HepG2 (cell line): ENCODE results near the gene OSCP1. TPM values are rescaled to one million over a fixed set of nuclear protein-coding genes. Genes with fewer than 3 reads are reported as not detected.
A peak's percentile ranks its signal among the peaks of the same experiment; 100 is the strongest.

Experiments used
- CCDC6 ChIP-seq: sonication (generic); formaldehyde crosslinking; IDR thresholded peaks from 2 replicates; pipeline ENCODE4 v1.8.1; 2022; ENCODE audit warnings: mild to moderate bottlenecking, missing genetic modification reagents, moderate library complexity
- CREB1 ChIP-seq, 2 experiments: fragments of 450-650 bp in 1 of 2; IDR thresholded peaks; 2 replicates each; pipeline ENCODE4 v1.6.1; 2016 to 2017; ENCODE audit warnings: control low read depth in 1 of 2, mild to moderate bottlenecking in 1 of 2, missing compliant biosample characterization in 1 of 2, missing genetic modification characterization in 1 of 2
- DPF2 ChIP-seq: sonication (generic); formaldehyde crosslinking; IDR thresholded peaks from 2 replicates; pipeline ENCODE4 v1.4.0; 2020; ENCODE audit warnings: mild to moderate bottlenecking, low read depth, missing genetic modification reagents, borderline replicate concordance
- GFI1 ChIP-seq: sonication (generic); formaldehyde crosslinking; IDR thresholded peaks from 2 replicates; pipeline ENCODE4 v1.5.0; 2020; ENCODE audit warnings: missing genetic modification reagents, mild to moderate bottlenecking, borderline replicate concordance
- IRF1 ChIP-seq: sonication (generic); formaldehyde crosslinking; IDR thresholded peaks from 2 replicates; pipeline ENCODE4 v1.4.0; 2020; ENCODE audit warnings: low read depth, mild to moderate bottlenecking, missing genetic modification reagents
- KLF11 ChIP-seq: IDR thresholded peaks from 2 replicates; pipeline ENCODE4 v1.6.1; 2016; ENCODE audit warnings: missing compliant biosample characterization
- MIXL1 ChIP-seq: IDR thresholded peaks from 2 replicates; pipeline ENCODE4 v1.6.1; 2016
- NR3C1 ChIP-seq: sonication (generic); formaldehyde crosslinking; IDR thresholded peaks from 2 replicates; pipeline ENCODE4 v1.4.0; 2020; ENCODE audit warnings: missing genetic modification reagents
- PAXIP1 ChIP-seq: sonication (generic); formaldehyde crosslinking; conservative IDR thresholded peaks from 2 replicates; pipeline ENCODE4 v1.4.0; 2020; ENCODE audit warnings: mild to moderate bottlenecking, missing genetic modification reagents, moderate library complexity
- TFAP4 ChIP-seq: sonication (generic); IDR thresholded peaks from 2 replicates; pipeline ENCODE4 v1.6.1; 2016; ENCODE audit warnings: low read depth, borderline replicate concordance
- ZBTB10 ChIP-seq: sonication (generic); formaldehyde crosslinking; IDR thresholded peaks from 2 replicates; pipeline ENCODE4 v1.4.0; 2020; ENCODE audit warnings: missing genetic modification reagents, borderline replicate concordance
- ZBTB7B ChIP-seq: sonication (generic); formaldehyde crosslinking; IDR thresholded peaks from 2 replicates; pipeline ENCODE4 v1.4.0; 2020; ENCODE audit warnings: missing genetic modification reagents
- ZNF326 ChIP-seq: sonication (generic); formaldehyde crosslinking; IDR thresholded peaks from 2 replicates; pipeline ENCODE4 v1.4.0; 2020; ENCODE audit warnings: missing genetic modification reagents, borderline replicate concordance
- ZNF629 ChIP-seq: sonication (generic); formaldehyde crosslinking; conservative IDR thresholded peaks from 2 replicates; pipeline ENCODE4 v1.5.0; 2020; ENCODE audit warnings: missing genetic modification reagents
- ZNF672 ChIP-seq: sonication (generic); formaldehyde crosslinking; IDR thresholded peaks from 2 replicates; pipeline ENCODE4 v1.8.1; 2022; ENCODE audit warnings: missing genetic modification reagents
- ZSCAN21 ChIP-seq: sonication (generic); formaldehyde crosslinking; IDR thresholded peaks from 2 replicates; pipeline ENCODE4 v1.8.0; 2022; ENCODE audit warnings: mild to moderate bottlenecking, missing genetic modification reagents, moderate library complexity, borderline replicate concordance
- polyA plus RNA-seq, 8 experiments: library from polyadenylated mRNA; depleted of rRNA in 3 of 8; stranded (reverse) in 7 of 8; unstranded in 1 of 8; fragments of >200 nt; fragmentation: Illumina TruSeq in 4 of 8; extraction: Trizol in 4 of 8; gene quantifications; 2 replicates each; pipeline versions ENCODE4 v1.2.1 to v1.2.3, GENCODE V29; 2011 to 2016; ENCODE audit warnings: low read depth in 4 of 8, missing spikeins in 1 of 8, mixed read lengths in 1 of 8; ENCODE audit not compliant: insufficient read depth in 1 of 8
- total RNA-seq, 5 experiments: library from RNA; depleted of rRNA; stranded (reverse); fragments of >200 nt; fragmentation: Illumina TruSeq; extraction: Trizol; gene quantifications; 2 replicates each; pipeline ENCODE4 v1.2.3, GENCODE V29; 2016; ENCODE audit warnings: low read depth in 1 of 5
- TF ChIP-seq, protein P1 (sequence below): IDR thresholded peaks from 2 replicates; pipeline ENCODE4 v1.6.1; 2016
- TF ChIP-seq, protein P2 (sequence below): sonication (generic); formaldehyde crosslinking; IDR thresholded peaks from 2 replicates; pipeline ENCODE4 v1.5.0; 2020; ENCODE audit warnings: mild to moderate bottlenecking, low read depth, missing genetic modification reagents, borderline replicate concordance

The OSCP1 gene
- total and polyA plus RNA-seq, 2 of the 13 experiments (the other 11 are each of a cell fraction or from before 2014, with no cell fraction given) = 0.60 to 0.84 TPM

DNA sequence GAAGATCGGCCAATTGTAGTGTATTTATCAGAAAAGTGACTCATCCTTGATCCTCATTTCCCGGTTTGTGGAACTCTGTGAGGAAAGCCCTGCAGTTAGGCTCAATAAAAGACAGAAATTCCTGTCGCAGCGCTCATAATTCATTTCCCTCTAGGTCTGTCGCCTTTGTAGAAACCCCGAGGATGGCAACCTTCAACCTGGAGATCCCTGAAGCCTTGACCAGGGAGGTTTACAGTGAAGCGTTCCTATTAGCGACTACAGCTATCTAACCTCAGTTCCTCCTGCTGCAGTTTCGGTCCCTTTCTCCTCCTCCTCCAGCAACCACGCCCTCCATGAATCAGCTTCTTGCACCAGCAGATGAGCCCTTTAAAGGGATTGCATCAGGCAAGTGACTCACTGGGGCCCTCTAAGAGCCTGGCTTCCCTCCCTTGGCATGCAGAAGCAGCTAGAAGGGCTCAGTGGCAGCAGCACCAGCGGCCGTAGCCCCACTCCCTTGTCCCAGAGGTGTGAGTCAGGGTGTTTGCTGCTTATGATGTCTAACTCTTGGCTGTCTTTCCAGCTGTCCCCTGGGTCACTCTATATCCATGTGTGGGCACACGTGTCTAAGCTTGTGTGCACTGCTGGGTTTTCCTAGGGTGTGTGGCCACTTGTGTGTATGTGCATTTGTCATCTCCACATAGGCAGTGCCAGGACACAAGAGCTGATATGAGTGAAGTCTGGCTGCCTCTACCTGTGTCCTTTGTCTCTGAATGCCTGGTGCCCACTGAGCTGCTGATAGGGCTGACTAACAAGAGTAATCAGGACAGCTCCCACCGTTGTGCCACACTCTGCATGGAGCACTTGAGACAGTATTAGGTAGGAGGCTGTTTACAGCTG lies 63.7 kb downstream of the OSCP1 start (continued):
- TF ChIP-seq ZBTB7B (CRISPR knock-in tag) = no peak
- no peak for TF ChIP-seq NR3C1
- TF ChIP-seq CCDC6 (CRISPR knock-in tag) = peak; percentile 82
- peak; percentile 54 for TF ChIP-seq PAXIP1 (CRISPR knock-in tag)
- TF ChIP-seq KLF11 (CRISPR knock-in tag) = peak; percentile 42; the same call in 1 of the 2 replicates
- TF ChIP-seq GFI1 = 0 out of 2 replicates have a peak, but pooled peaks have one; percentile 44
- TF ChIP-seq IRF1 (CRISPR knock-in tag) = 0 out of 2 replicates have a peak, but pooled peaks have one; percentile 27
- peak; percentile 16; the same call in 1 of the 2 replicates for TF ChIP-seq TFAP4
- TF ChIP-seq, protein P1, sequence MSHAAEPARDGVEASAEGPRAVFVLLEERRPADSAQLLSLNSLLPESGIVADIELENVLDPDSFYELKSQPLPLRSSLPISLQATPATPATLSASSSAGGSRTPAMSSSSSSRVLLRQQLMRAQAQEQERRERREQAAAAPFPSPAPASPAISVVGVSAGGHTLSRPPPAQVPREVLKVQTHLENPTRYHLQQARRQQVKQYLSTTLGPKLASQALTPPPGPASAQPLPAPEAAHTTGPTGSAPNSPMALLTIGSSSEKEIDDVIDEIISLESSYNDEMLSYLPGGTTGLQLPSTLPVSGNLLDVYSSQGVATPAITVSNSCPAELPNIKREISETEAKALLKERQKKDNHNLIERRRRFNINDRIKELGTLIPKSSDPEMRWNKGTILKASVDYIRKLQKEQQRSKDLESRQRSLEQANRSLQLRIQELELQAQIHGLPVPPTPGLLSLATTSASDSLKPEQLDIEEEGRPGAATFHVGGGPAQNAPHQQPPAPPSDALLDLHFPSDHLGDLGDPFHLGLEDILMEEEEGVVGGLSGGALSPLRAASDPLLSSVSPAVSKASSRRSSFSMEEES (CRISPR knock-in tag) = 0 out of 2 replicates have a peak, but pooled peaks have one; percentile 10
- no peak for TF ChIP-seq ZNF326 (CRISPR knock-in tag)
- no peak for TF ChIP-seq DPF2 (CRISPR knock-in tag)
- TF ChIP-seq CREB1 (IDR thresholded peaks at IDR 0.05) = no peak
- peak; percentile 60; the same call in 1 of the 2 replicates for TF ChIP-seq CREB1 (CRISPR knock-in tag; IDR thresholded peaks at IDR 0.05)
- no peak for TF ChIP-seq ZNF672 (CRISPR knock-in tag)
- TF ChIP-seq ZNF629 = no peak
- TF ChIP-seq, protein P2, sequence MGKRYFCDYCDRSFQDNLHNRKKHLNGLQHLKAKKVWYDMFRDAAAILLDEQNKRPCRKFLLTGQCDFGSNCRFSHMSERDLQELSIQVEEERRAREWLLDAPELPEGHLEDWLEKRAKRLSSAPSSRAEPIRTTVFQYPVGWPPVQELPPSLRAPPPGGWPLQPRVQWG (CRISPR knock-in tag) = no peak
- peak; percentile 32; the same call in 1 of the 2 replicates for TF ChIP-seq ZSCAN21
- TF ChIP-seq ZBTB10 (CRISPR knock-in tag) = no peak
- 0 out of 2 replicates have a peak, but pooled peaks have one; percentile 0 for TF ChIP-seq MIXL1
